Measurements from ENCODE around the gene KRT40. TPM values are rescaled to one million over a fixed set of nuclear protein-coding genes. Genes with fewer than 3 reads are reported as not detected.
A peak's percentile ranks its signal among the peaks of the same experiment; 100 is the strongest.

KRT40 gene
- total and polyA plus RNA-seq, 3 donors from 2014 or later = 0.16 to 0.45 TPM; not detected in 1

DNA sequence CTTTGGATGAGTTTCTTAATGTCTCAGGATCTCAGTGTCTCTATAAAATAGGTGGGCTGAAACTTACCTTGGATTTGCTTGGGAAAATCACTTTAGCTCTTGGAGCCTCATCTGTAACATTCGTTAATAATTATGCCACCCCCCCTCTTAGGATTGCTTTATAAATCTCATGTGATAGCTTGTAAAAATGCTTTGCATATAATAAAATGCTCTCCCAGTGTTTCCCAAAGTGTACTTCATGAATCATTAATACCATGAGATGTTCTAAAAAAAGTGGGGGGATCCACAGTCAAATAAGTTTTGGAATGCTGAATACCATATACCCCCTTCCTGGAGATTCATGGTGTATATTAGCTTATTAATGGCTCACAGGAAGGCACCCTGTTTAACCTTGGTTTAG, 22.5 kb downstream of the KRT40 start:
- DNase-seq = no peak
- intact Hi-C loops (cut with DNase I; ENCODE audit: low total_unique reads) = no loop called here
- Histone ChIP-seq H3K9me3 (no peaks in the 10 kb centered on the region), H3K27me3 (no peaks in the 10 kb centered on the region), H3K4me1 (no peaks in the 10 kb centered on the region), H3K27ac (no peak overlapping the region), H3K36me3 (ENCODE audit: low read depth, missing control alignments) (no peaks in the 10 kb centered on the region), H3K4me3 (no peak overlapping the region)
- 79 to 85% methylated on average over 1 of the region's 1 CpG for WGBS, 2 donors
- no peak for TF ChIP-seq POLR2A (IDR thresholded peaks at IDR 0.05)

- no peaks in the 10 kb centered on the region for H3K27me3 ChIP-seq
- intact Hi-C loops (cut with DNase I; ENCODE audit: low total_unique reads) = no loop called here
- TF ChIP-seq, protein P1, sequence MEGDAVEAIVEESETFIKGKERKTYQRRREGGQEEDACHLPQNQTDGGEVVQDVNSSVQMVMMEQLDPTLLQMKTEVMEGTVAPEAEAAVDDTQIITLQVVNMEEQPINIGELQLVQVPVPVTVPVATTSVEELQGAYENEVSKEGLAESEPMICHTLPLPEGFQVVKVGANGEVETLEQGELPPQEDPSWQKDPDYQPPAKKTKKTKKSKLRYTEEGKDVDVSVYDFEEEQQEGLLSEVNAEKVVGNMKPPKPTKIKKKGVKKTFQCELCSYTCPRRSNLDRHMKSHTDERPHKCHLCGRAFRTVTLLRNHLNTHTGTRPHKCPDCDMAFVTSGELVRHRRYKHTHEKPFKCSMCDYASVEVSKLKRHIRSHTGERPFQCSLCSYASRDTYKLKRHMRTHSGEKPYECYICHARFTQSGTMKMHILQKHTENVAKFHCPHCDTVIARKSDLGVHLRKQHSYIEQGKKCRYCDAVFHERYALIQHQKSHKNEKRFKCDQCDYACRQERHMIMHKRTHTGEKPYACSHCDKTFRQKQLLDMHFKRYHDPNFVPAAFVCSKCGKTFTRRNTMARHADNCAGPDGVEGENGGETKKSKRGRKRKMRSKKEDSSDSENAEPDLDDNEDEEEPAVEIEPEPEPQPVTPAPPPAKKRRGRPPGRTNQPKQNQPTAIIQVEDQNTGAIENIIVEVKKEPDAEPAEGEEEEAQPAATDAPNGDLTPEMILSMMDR (IDR thresholded peaks at IDR 0.05) = no peak
- TF ChIP-seq POLR2A (IDR thresholded peaks at IDR 0.05) = no peak
- no peaks in the 10 kb centered on the region for H3K4me1 ChIP-seq
- WGBS, 2 donors = 74 to 76% methylated on average over 10 of the region's 10 CpGs
- no peak for DNase-seq
- no peak overlapping the region for H3K27ac ChIP-seq
- no peaks in the 10 kb centered on the region for H3K9me3 ChIP-seq
- no peaks in the 10 kb centered on the region for H3K36me3 ChIP-seq (ENCODE audit: low read depth, missing control alignments)
- no peak overlapping the region for H3K4me3 ChIP-seq
Measured at GRCh38 chr17:40960144-40960543, 24.0 kb downstream of the KRT40 start.

- Histone ChIP-seq H3K27ac (no peak overlapping the region), H3K4me1 (no peaks in the 10 kb centered on the region), H3K9me3 (no peaks in the 10 kb centered on the region), H3K36me3 (ENCODE audit: low read depth, missing control alignments) (no peaks in the 10 kb centered on the region), H3K4me3 (no peak overlapping the region), H3K27me3 (no peaks in the 10 kb centered on the region)
- TF ChIP-seq, protein P1 (IDR thresholded peaks at IDR 0.05) = no peak
- TF ChIP-seq POLR2A (IDR thresholded peaks at IDR 0.05) = no peak
- 88 to 89% methylated on average over 12 of the region's 12 CpGs for WGBS, 2 donors
- intact Hi-C loops (cut with DNase I; ENCODE audit: low total_unique reads) = no loop called here
- DNase-seq = no peak
Measured at GRCh38 chr17:40958086-40958953, 25.8 kb downstream of the KRT40 start.

DNA sequence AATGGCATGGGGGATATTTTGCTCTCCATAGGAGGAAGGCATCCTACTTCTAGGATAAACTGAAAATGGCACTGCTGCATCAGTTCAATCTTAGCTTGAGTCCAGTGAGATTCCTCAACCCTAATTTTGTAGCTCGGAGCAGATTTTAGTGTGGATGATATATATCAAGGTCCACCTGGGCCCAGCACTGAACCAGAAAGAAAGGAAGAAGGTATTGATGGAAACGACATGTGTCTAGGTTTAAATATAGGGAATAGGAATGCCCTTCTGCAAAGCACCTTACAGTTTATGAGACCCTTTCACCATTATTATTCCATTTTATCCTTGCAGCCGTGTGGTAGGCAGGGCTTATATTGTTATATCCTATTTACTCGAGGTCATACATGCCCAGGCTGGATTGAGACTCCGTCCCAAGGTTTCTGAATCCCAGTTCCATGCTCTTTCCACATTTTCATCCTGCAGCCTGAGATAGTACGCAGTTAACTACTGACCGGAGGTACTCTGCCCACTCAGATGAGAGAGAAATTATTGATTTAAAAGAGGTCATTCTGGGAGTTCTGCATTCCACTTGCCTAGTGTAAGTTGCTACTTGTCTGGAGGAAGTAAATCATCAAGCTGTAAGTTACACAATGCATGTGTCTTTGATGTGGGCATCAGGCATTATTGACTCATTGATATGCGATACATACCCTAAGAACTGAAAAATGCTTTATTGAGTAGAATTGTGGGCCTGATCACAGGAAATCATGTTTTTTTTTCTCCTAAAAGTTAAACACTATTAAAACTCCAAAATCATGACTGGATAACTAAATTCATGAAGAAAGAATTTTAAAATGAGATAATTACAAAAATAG, 27.5 kb downstream of the KRT40 start:
- Histone ChIP-seq H3K4me3 (no peak overlapping the region), H3K9me3 (no peaks in the 10 kb centered on the region), H3K27me3 (no peaks in the 10 kb centered on the region), H3K4me1 (no peaks in the 10 kb centered on the region), H3K27ac (no peak overlapping the region), H3K36me3 (ENCODE audit: low read depth, missing control alignments) (no peaks in the 10 kb centered on the region)
- WGBS, 2 donors = 77 to 84% methylated on average over 8 of the region's 8 CpGs
- TF ChIP-seq, protein P1 (IDR thresholded peaks at IDR 0.05) = no peak
- no peak for TF ChIP-seq POLR2A (IDR thresholded peaks at IDR 0.05)
- intact Hi-C loops (cut with DNase I; ENCODE audit: low total_unique reads) = no loop called here
- DNase-seq = no peak

DNA sequence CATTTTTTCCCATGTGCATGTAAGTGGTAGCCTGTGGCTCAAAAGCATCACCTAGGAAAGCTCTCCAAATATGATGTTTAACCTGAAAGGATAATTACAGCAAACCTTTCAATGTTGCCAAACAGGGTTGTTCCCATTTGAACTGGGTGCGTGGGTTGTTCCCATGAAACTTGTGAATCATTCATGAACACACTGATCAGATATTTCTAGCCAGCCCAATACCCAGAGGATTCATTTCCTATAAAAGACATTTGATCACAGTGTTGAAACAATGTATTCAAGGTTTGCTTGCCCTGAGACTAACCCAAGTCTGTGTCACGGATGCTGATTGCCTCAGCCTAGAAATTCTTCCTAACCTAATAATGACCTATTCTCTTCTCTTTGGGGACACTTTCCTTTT, 30.2 kb downstream of the KRT40 start:
- intact Hi-C loops (cut with DNase I; ENCODE audit: low total_unique reads) = no loop called here
- peak; percentile 23 for DNase-seq
- TF ChIP-seq, protein P1 (IDR thresholded peaks at IDR 0.05) = no peak
- TF ChIP-seq POLR2A (IDR thresholded peaks at IDR 0.05) = no peak
- 72 to 75% methylated on average over 2 of the region's 2 CpGs for WGBS, 2 donors
- Histone ChIP-seq H3K36me3 (ENCODE audit: low read depth, missing control alignments) (no peaks in the 10 kb centered on the region), H3K4me3 (no peak overlapping the region), H3K9me3 (no peaks in the 10 kb centered on the region), H3K4me1 (peaks cover under 1% of the 10 kb centered on the region), H3K27me3 (no peaks in the 10 kb centered on the region), H3K27ac (no peak overlapping the region)
